Measurements from ENCODE around the gene USF2.
A peak's percentile ranks its signal among the peaks of the same experiment; 100 is the strongest.

USF2 gene

DNA sequence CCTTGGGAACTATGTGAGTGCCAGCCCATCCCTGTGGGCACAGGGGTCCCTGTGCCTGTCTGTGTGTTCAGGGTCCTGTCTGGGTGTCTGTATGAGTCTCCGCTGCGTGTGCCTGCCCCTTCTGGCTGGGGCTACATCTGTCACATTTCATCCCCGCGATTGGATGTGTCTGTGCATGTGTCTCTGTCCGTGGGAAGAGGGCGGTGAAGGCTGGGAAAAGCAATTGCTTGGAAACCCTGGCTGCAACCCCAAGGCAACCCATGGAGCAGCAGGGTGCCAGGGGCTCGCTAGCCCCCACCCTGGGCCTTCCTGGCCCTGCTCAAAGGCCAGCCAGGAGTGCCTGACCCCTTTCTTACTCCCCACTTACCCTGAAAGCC is 24.6 kb downstream of the USF2 start:
- no peak overlapping the region for H3K4me3 ChIP-seq (replicated peaks in 1 of 2; ENCODE audit: low read depth in 2 of 2, low read length in 2 of 2)
- DNase-seq (ENCODE audit: low read depth in 2 of 2), result no peak
- TF ChIP-seq, protein P1, sequence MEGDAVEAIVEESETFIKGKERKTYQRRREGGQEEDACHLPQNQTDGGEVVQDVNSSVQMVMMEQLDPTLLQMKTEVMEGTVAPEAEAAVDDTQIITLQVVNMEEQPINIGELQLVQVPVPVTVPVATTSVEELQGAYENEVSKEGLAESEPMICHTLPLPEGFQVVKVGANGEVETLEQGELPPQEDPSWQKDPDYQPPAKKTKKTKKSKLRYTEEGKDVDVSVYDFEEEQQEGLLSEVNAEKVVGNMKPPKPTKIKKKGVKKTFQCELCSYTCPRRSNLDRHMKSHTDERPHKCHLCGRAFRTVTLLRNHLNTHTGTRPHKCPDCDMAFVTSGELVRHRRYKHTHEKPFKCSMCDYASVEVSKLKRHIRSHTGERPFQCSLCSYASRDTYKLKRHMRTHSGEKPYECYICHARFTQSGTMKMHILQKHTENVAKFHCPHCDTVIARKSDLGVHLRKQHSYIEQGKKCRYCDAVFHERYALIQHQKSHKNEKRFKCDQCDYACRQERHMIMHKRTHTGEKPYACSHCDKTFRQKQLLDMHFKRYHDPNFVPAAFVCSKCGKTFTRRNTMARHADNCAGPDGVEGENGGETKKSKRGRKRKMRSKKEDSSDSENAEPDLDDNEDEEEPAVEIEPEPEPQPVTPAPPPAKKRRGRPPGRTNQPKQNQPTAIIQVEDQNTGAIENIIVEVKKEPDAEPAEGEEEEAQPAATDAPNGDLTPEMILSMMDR (IDR thresholded peaks at IDR 0.05; ENCODE audit: low read depth, low read length), result no peak

DNA sequence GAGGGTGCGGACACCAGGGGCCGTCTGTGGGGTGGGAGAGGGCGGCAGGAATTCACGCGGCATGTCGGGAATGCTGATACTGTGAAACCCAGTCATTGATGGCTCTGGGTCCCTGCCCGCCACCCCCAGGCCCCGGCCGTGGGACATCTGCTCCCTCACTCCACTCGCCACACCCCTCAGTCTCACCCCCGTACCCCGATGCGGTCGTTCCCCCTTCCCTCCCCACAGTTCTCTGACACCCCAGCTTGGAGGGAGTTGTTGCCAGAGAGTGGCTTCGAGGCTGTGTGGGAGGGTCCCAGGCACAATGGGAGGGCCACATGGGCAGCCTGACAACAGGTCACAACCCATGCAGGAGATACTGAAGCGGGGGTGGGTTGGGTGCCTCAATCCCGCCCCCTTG is 25.0 kb downstream of the USF2 start:
- DNase-seq (ENCODE audit: low read depth in 2 of 2), result no peak
- TF ChIP-seq, protein P1 (IDR thresholded peaks at IDR 0.05; ENCODE audit: low read depth, low read length), result no peak
- no peak overlapping the region for H3K4me3 ChIP-seq (replicated peaks in 1 of 2; ENCODE audit: low read depth in 2 of 2, low read length in 2 of 2)

DNA sequence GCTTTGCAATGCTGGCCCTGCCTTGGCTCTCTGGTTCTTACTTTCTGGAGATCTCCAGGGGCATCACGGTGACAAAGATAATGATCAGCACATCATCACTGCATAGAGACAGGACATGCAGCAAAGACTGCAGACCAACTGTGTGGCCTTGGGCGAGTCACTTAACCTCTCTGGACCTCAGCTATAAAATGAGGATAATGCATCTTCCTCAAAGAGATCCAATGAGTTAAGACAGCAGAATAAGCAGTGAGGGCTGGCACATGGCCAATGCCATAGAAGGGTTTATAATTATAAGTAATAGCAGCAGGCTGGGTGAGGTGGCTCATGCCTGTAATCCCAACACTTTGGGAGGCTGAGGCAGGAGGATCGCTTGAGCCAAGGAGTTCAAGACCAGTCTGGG is 25.6 kb downstream of the USF2 start:
- TF ChIP-seq, protein P1 (IDR thresholded peaks at IDR 0.05; ENCODE audit: low read depth, low read length), result no peak
- H3K4me3 ChIP-seq (replicated peaks in 1 of 2; ENCODE audit: low read depth in 2 of 2, low read length in 2 of 2), result no peak overlapping the region
- peak in 1 of 2 donors; percentile 9 for DNase-seq (ENCODE audit: low read depth in 2 of 2)

DNA sequence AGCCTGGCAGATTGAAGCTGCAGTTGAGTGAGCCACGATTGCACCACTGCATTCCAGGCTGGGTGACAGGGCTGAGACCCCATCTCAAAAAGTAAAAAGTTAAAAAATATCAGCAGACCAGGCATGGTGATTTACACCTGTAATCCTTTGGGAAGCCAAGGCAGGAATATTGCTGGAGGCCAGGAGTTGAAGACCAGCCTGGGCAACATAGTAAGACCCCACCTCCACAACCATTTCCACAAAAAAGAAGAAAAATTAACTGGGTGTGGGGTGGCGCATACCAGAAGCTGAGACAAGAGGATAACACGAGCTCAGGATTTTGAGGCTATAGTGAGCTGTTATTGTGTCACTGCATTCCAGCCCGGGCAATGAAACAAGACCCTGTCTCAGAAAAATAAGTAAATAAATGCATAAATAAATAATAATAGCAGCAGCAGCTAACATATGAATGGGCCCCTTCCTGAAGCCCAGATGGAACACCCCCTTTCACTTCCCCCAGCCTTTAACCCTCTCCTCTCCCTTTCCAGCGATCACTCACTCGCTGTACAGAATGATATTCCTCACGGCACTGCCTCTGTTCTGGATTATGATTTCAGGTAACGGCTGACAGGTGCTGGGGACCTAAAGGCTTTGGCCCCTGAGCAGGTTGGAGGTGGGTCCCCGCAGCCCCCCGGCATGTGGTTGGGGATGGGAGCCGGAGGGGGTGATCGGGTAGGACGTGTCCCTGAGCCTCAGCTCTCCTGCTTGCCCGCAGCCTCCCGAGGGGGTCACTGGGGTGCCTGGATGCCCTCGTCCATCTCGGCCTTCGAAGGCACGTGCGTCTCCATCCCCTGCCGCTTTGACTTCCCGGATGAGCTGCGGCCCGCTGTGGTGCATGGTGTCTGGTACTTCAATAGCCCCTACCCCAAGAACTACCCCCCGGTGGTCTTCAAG is 26.4 kb downstream of the USF2 start:
- TF ChIP-seq, protein P1 (IDR thresholded peaks at IDR 0.05; ENCODE audit: low read depth, low read length), result no peak
- no peak overlapping the region for H3K4me3 ChIP-seq (replicated peaks in 1 of 2; ENCODE audit: low read depth in 2 of 2, low read length in 2 of 2)
- no peak for DNase-seq (ENCODE audit: low read depth in 2 of 2)

DNA sequence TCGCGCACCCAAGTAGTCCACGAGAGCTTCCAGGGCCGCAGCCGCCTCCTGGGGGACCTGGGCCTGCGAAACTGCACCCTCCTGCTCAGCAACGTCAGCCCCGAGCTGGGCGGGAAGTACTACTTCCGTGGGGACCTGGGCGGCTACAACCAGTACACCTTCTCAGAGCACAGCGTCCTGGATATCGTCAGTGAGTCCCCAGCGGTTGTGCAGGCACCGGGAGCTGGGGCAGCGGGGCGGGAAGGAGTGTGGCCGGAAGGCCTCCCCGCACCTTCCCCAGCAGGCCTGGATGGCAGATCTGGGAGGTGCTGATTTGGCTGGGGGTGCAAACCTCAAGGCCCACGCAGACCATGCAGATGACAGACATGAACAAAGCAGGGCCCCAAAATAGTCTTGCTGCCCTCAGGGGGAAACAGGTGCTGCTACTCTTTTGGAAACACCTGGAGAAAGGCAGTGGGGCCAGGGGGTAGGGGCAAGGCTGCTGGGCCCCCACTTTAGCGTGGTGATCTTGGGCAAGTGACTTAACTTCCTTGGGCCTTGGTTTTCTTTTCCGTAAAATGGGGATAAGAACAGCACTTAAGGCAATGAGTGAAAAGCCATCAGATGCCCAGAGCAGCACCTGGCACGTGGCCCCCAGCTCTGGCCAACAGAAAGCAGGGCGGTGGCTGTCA is 27.2 kb downstream of the USF2 start:
- no peak overlapping the region for H3K4me3 ChIP-seq (replicated peaks in 1 of 2; ENCODE audit: low read depth in 2 of 2, low read length in 2 of 2)
- TF ChIP-seq, protein P1 (IDR thresholded peaks at IDR 0.05; ENCODE audit: low read depth, low read length), result no peak
- DNase-seq (ENCODE audit: low read depth in 2 of 2), result no peak

DNA sequence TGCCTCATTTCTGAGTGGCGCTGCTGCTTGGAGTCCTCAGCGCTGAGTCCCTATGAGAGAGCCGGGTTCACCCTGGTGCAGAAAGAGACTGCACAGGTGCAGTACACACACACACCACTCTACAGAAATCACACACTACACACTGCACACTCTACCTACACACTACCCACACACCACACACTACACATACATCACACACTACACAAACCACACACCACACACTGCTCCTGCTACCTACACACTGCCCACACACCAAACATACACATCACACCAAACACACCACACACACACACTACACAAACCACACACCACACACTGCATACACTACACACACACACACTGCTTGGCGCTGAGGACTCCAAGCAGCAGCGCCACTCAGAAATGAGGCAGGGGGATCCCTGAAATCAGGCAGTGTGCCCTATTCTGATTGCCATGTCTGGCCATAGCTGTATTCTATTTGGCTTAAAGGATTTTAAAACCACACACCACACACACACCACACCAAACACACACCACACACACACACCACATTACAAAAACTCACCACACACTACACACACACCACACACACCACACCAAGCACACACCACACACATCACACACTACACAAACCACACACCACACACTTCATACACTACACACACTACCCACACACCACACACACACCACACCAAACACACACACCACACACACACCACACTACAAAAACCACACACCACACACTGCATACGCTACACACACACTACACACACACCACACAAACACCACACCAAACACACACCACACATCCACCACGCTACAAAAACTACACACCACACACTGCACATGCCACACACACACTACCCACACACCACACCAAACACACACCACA is 28.1 kb downstream of the USF2 start:
- no peak for DNase-seq (ENCODE audit: low read depth in 2 of 2)
- no peak overlapping the region for H3K4me3 ChIP-seq (replicated peaks in 1 of 2; ENCODE audit: low read depth in 2 of 2, low read length in 2 of 2)
- TF ChIP-seq, protein P1 (IDR thresholded peaks at IDR 0.05; ENCODE audit: low read depth, low read length), result no peak
